ENCODE results near the gene EFNA5. TPM values are rescaled to one million over a fixed set of nuclear protein-coding genes. Genes with fewer than 3 reads are reported as not detected.

The EFNA5 gene
- total and polyA plus RNA-seq, 10 of the 15 experiments (the other 5 are each of a cell fraction or from before 2014, with no cell fraction given) = 0.19 to 12.6 (median 3.9) TPM

DNA sequence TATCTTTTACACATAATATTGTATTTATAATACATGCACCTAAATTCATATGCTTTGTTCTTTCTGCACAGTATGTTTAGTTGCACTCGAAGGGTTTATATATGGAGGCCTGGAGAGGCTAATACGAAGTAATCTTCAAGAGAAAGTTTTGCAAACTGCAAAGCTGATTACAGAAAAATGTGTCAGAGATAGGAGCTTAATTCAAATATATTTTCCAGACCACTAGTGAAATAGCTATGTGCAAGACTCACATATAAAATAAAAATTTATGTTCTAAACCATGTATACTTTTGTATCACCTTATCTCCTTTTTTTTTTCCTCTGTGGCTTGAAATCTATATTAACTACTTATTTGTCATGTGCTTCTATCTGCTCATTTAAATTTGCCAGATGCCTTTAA lies 313.8 kb downstream of the EFNA5 start:
- SMC1A ChIA-PET (ENCODE audit: uncharacterized antibody, unreplicated experiment) = interaction anchor here (1.0 to 2.0 kb wide), 6 partner anchors 8 to 216 kb away, joined by 3 to 7 read pairs (median 4); no protein-coding TSS in a partner anchor
- Histone ChIP-seq H3K27ac (ENCODE audit: control insufficient read depth, insufficient read depth) (no peak overlapping the region), H3K4me3 (no peak overlapping the region), H3K9me3 (replicated peaks; ENCODE audit: control insufficient read depth, insufficient read depth, low read length) (no peaks in the 10 kb centered on the region; the same call in 2 of the 3 replicates), H3K79me2 (ENCODE audit: control insufficient read depth, insufficient read depth, low read length) (no peaks in the 10 kb centered on the region), H4K20me1 (ENCODE audit: control insufficient read depth, insufficient read depth) (no peaks in the 10 kb centered on the region), H3K9ac (ENCODE audit: control insufficient read depth, insufficient read depth, low read length) (no peak overlapping the region), H3K36me3 (ENCODE audit: control insufficient read depth in 2 of 2, insufficient read depth in 2 of 2, low read length in 1 of 2) (no peaks in the 10 kb centered on the region), H2AFZ (ENCODE audit: control insufficient read depth, low read depth, low read length) (no peak overlapping the region), H3K4me1 (ENCODE audit: control insufficient read depth, insufficient read depth, low read length) (no peaks in the 10 kb centered on the region), H3K27me3 (replicated peaks in 1 of 2; ENCODE audit: control insufficient read depth in 2 of 2, insufficient read depth in 2 of 2, low read length in 1 of 2) (no peaks in the 10 kb centered on the region; a peak in 1 of 4 replicates), H3K4me2 (ENCODE audit: control insufficient read depth, insufficient read depth) (no peak overlapping the region)
- no TSS peak for BruUV-seq (replicated peaks)
- DNase-seq (ENCODE audit: low read depth, low spot score) (no peak), ATAC-seq (no peak), FAIRE-seq (no peak)
- CTCF ChIA-PET = interaction anchor here (1.2 to 5.6 kb wide), 4 partner anchors 15 to 252 kb away, joined by 3 to 50 read pairs (median 4); no protein-coding TSS in a partner anchor
- POLR2A ChIA-PET = no interaction called here
- RAD21 ChIA-PET (ENCODE audit: unreplicated experiment) = interaction anchor here (1.0 kb wide), 1 partner anchor 109 kb away, joined by 4 read pairs; no protein-coding TSS in a partner anchor
- in situ Hi-C loops (cut with MboI) (no loop called here), intact Hi-C loops (cut with micrococcal nuclease; ENCODE audit: unreplicated experiment) (loop anchor here (5.0 kb wide), 1 partner anchor 255 kb away; no protein-coding TSS in a partner anchor)
- no peak for TF ChIP-seq EED (IDR thresholded peaks at IDR 0.05; ENCODE audit: low read depth)
- no peak for TF ChIP-seq RAD21 (IDR thresholded peaks at IDR 0.05; ENCODE audit: insufficient read depth, low read depth, low read length)
- TF ChIP-seq WRNIP1 (IDR thresholded peaks at IDR 0.05; ENCODE audit: borderline replicate concordance, low read depth, low read length) = no peak
- TF ChIP-seq MYB (IDR thresholded peaks at IDR 0.05; ENCODE audit: borderline replicate concordance, low read depth, low read length) = no peak
- no peak for TF ChIP-seq MEF2A (IDR thresholded peaks at IDR 0.05; ENCODE audit: insufficient read depth, low read depth, low read length)
- no peak for TF ChIP-seq NBN (IDR thresholded peaks at IDR 0.05)
- no peak for TF ChIP-seq EZH2 (IDR thresholded peaks at IDR 0.05; ENCODE audit: borderline replicate concordance, control insufficient read depth, low read depth, low read length)
- no peak for TF ChIP-seq NR2C2 (IDR thresholded peaks at IDR 0.05; ENCODE audit: borderline replicate concordance, control insufficient read depth, insufficient read length, low read depth)
- TF ChIP-seq, protein P1, sequence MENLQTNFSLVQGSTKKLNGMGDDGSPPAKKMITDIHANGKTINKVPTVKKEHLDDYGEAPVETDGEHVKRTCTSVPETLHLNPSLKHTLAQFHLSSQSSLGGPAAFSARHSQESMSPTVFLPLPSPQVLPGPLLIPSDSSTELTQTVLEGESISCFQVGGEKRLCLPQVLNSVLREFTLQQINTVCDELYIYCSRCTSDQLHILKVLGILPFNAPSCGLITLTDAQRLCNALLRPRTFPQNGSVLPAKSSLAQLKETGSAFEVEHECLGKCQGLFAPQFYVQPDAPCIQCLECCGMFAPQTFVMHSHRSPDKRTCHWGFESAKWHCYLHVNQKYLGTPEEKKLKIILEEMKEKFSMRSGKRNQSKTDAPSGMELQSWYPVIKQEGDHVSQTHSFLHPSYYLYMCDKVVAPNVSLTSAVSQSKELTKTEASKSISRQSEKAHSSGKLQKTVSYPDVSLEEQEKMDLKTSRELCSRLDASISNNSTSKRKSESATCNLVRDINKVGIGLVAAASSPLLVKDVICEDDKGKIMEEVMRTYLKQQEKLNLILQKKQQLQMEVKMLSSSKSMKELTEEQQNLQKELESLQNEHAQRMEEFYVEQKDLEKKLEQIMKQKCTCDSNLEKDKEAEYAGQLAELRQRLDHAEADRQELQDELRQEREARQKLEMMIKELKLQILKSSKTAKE (IDR thresholded peaks at IDR 0.05; ENCODE audit: low read depth, poor library complexity, severe bottlenecking) = no peak
- WGBS (ENCODE audit: insufficient coverage, insufficient replicate concordance, low lambda C conversion rate, missing lambda C conversion rate) = 2% methylated on average over 2 of the region's 2 CpGs
